Astrocyte of the spinal cord (primary cell): Measurements from ENCODE around the gene PKN1.

Experiments used
- DNase-seq: peaks from one replicate; pipeline ENCODE4 v3.0.0; 2011; ENCODE audit warnings: low read depth, low spot score
- H3K4me3 ChIP-seq: 2 replicates; pipeline ENCODE4 v1.5.1; 2011; ENCODE audit warnings: low read depth, mild to moderate bottlenecking, low read length, moderate library complexity
- in situ Hi-C: cut with HindIII; loops from 2 replicates; pipeline ENCODE4 v1.10.0; 2017; ENCODE audit warnings: low sequenced_read_pairs
- TF ChIP-seq, protein P1 (sequence below): IDR thresholded peaks from 2 replicates; pipeline ENCODE4 v1.5.1; 2012; ENCODE audit warnings: low read depth, mild to moderate bottlenecking, low read length, inconsistent platforms

The PKN1 gene

DNA sequence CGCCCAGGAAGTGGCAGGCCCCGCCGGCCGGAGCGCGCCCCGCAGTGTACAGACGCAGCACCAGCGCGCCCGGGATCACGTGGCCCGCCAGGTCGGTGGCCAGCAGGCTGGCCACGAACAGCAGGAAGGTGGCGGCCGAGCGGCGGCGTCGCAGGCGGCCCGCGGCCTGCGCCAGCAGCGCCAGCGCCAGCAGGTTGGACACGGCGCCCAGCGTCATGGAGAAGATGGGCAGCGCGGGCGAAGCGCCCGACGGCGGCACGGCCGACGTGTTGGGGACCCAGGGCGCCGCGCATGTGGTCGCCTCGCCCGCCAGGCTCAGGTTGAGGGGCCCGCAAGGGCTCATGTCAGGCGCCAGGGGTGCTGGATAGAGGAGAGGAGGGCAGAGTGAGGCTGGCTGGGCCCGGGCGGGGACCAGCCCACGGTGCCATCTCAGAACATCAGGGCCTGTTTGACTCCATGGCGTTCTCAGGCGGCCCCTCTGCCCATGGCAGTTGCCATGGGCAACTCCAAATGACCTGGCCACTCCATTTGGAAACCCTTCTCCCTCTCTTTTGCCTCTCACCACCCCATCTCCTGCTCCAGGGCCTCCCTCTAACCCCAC, 41.0 kb downstream of the PKN1 start:
- TF ChIP-seq, protein P1, sequence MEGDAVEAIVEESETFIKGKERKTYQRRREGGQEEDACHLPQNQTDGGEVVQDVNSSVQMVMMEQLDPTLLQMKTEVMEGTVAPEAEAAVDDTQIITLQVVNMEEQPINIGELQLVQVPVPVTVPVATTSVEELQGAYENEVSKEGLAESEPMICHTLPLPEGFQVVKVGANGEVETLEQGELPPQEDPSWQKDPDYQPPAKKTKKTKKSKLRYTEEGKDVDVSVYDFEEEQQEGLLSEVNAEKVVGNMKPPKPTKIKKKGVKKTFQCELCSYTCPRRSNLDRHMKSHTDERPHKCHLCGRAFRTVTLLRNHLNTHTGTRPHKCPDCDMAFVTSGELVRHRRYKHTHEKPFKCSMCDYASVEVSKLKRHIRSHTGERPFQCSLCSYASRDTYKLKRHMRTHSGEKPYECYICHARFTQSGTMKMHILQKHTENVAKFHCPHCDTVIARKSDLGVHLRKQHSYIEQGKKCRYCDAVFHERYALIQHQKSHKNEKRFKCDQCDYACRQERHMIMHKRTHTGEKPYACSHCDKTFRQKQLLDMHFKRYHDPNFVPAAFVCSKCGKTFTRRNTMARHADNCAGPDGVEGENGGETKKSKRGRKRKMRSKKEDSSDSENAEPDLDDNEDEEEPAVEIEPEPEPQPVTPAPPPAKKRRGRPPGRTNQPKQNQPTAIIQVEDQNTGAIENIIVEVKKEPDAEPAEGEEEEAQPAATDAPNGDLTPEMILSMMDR, result no peak
- DNase-seq, result no peak
- in situ Hi-C loops, result no loop called here
- no peak overlapping the region for H3K4me3 ChIP-seq

DNA sequence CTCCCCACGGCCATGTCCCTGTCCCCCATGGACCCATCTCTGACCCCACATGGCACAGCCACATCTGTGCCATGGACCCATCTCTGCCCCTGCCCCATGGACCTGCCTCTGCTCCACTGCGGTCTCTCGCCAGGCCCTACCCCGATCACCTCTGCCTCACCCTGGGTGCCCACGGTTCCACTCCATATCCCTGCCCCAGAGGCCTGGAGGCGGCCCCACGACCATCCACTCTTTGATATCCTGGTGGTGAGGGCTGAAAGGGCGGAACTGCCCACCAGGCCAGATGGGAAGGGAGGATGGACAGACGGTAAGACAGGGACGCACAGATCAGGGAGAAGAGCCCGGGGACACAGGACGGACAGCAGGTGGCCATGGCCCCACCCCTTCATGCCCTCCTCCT, 41.7 kb downstream of the PKN1 start:
- TF ChIP-seq, protein P1, result no peak
- H3K4me3 ChIP-seq, result peak overlapping the region; percentile 17
- in situ Hi-C loops, result no loop called here
- no peak for DNase-seq

DNA sequence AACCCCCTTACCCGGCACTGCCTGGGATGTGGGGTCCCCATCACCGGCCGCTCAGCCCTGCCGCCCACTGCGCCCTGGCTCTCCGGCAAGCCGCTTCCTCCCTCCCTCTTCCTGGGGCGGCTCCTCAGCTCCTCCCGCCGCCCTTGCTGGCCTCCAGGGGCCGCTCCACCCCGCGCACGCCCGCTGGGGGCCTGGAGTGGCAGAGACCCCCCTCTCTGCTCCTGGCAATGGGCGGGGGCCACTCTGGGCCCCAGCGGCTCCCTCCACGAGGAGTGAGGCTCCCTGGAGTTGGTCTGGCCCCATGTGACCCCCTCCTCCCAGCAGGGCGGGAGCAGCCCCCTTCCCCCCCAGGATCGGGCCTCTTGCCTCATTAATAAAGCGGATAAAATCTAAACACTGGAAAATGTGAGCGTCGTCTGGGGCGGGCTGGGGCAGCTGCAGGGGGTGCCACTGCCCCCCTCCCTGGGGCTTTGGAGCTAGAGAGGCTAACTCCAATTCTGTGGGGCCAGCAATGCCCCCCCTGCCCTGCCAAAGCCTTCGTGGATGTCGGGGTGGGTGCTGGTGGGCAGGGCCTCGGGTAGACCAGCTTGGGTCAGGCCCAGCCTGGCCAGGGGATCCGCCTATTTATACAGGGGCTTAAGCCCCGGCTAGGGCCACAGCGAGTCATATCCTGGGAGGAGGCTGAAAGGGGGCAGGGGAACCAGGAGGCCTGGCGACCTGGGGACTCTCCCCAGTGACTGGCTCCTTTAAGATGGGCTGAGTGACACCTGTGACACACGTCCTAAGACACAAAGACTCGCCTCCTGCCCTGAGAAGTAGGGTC, 42.4 kb downstream of the PKN1 start, which contains the start of gene PTGER1:
Gene PTGER1, minus strand, starts transcription at position 104 of the 823 bp plus-strand sequence. CDS start 1,034 bp downstream, outside the sequence.
- peak within 1 kb of the TSS; percentile 17 for H3K4me3 ChIP-seq
- DNase-seq, result peak; percentile 23
- in situ Hi-C loops, result no loop called here
- TF ChIP-seq, protein P1, result peak; percentile 50

DNA sequence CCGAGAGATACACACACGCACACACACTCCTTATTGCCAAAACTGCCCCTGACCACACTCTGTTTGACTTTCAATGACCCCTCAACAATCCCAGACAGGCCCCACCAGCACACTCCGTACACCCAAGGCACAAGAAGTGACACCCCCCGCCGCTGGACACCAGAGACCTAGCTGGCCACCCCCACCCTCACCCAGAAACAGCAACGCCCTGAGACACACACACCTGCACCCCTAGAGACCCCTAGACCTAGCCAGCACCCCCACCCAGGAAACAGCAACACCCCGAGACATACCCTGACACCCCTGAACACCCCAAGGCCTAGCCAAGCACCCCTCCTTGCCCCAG, 43.2 kb downstream of the PKN1 start:
- no peak overlapping the region for H3K4me3 ChIP-seq
- TF ChIP-seq, protein P1, result no peak
- in situ Hi-C loops, result no loop called here

DNA sequence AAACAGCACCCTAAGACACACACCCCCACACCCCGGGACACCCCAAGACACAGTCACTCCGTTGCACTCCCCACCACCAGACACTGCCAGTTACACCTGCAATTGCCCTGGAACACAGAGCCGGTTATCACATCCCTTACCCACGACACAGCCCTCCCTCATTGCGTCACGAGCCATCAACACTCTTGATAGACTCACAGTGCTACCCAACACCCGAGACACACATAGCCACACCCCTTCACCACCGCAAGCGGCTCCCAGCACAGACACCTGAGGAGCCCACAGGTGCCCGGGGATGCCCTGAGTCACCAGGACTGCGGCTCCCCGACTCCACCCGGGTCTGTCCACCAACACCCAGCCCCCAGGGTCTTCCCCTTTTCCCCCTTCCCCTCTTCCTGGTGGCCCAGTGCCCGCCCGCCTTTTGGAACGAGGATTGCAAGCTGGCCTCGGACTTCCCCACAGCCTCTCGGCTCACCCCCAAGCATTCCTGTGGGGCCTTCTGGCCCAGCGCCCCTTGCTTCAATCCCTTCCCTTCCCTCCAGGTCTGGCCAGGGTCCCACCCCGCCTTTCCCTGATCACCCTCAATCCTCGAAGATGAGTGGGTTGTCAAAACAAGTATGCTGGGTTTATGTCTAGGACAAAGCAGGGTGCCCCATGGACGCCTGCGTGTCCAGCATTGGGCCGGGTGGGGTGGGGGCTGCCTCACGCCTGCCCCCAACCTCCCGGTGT, 43.7 kb downstream of the PKN1 start:
- no peak overlapping the region for H3K4me3 ChIP-seq
- TF ChIP-seq, protein P1, result no peak
- peak; percentile 59 for DNase-seq
- in situ Hi-C loops, result no loop called here

More for the DNA sequence above, 43.2 kb downstream of the PKN1 start:
- no peak for DNase-seq

DNA sequence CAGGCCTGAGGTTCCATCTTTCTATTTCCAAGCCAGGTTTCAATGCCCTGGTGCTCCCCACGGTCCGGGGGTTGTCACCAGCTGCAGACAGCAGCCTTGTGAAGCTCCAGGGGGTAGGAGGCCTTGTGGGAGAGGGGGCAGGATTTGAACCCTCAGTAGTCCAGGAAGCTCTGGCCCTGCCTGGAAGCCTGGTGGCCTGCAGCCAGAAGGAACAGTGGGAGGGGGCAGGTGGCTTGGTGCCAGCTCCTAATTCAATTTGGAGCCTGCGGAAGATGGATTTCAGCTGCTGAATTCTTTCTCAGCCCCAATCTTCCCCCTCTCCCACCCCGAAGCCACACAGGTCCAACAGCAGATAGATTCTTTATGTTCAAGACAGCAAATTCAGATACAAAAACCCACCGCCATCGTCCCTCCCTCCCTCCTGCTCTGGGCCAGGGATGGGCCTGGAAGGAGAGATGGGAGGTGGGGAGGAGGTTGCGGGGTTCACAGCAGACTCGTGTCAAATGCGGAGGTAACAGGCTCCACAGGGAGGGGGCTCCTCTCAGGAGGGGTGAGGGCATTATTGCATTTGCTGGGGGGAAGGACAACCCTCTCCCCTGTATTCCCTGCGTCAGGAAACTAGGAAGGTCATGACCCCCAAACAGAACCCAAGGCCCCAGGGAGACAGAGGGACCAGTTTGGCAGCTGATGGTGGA, 44.5 kb downstream of the PKN1 start:
- TF ChIP-seq, protein P1, result no peak
- in situ Hi-C loops, result no loop called here
- H3K4me3 ChIP-seq, result no peak overlapping the region
- DNase-seq, result no peak
